Keratinocyte (primary cell): Measurements from ENCODE around the gene CRIP3.

ENCODE experiments used
- EZH2 ChIP-seq: IDR thresholded peaks from one replicate; pipeline ENCODE4 v1.6.1; 2012; ENCODE audit warnings: inconsistent platforms, mild to moderate bottlenecking, low read length, moderate library complexity
- TF ChIP-seq, protein P1 (sequence below), 3 experiments: IDR thresholded peaks in 1 of 3; conservative IDR thresholded peaks in 1 of 3; optimal IDR thresholded peaks in 1 of 3; 2 replicates in 2 of 3; 3 replicates in 1 of 3; pipeline versions ENCODE3 to v1.5.1; 2011; ENCODE audit warnings: low read length in 3 of 3, mild to moderate bottlenecking in 3 of 3, moderate library complexity in 2 of 3, control low read depth in 1 of 3, inconsistent platforms in 1 of 3; ENCODE audit not compliant: insufficient read depth in 2 of 3; ENCODE audit errors: extremely low read depth in 1 of 3

DNA sequence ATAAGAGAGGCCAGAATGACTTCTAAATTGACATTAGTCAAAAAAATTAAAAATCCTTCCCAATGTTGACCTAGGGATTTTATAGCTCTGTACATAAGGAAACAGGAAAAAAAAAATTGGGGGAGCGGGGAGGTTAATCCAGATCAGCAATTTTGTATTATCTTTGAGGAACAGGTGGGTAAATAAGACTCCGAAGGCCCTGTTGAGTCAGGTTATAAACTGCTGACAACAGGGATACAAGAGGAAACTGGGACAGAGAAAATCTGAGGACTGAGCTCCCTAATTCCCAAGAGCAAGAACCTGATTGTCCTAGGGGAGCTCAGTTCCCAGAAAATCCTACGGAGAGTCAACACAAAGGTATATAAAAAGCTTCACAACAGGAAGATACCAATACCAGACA, 26.8 kb upstream of the CRIP3 start:
- no peak for TF ChIP-seq EZH2
- TF ChIP-seq, protein P1, sequence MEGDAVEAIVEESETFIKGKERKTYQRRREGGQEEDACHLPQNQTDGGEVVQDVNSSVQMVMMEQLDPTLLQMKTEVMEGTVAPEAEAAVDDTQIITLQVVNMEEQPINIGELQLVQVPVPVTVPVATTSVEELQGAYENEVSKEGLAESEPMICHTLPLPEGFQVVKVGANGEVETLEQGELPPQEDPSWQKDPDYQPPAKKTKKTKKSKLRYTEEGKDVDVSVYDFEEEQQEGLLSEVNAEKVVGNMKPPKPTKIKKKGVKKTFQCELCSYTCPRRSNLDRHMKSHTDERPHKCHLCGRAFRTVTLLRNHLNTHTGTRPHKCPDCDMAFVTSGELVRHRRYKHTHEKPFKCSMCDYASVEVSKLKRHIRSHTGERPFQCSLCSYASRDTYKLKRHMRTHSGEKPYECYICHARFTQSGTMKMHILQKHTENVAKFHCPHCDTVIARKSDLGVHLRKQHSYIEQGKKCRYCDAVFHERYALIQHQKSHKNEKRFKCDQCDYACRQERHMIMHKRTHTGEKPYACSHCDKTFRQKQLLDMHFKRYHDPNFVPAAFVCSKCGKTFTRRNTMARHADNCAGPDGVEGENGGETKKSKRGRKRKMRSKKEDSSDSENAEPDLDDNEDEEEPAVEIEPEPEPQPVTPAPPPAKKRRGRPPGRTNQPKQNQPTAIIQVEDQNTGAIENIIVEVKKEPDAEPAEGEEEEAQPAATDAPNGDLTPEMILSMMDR (optimal IDR thresholded peaks at IDR 0.05 in 1 of 3, IDR thresholded peaks at IDR 0.05 in 1 of 3, conservative IDR thresholded peaks at IDR 0.05 in 1 of 3; ENCODE audit: extremely low read depth in 1 of 3, insufficient read depth in 2 of 3, low read length in 3 of 3) = no peak
